HG02884 (cell line): ENCODE results near the gene EFNA5.
"Not testable (repeated sequence)": the region's sequence is repeated elsewhere in the genome, so short reads cannot be mapped to it uniquely, and the experiment has no call there.

Experiments
- ATAC-seq: cut with Tn5 transposase; IDR thresholded peaks from one replicate; pipeline ENCODE4 v1.9.1; 2021; ENCODE audit warnings: mild to moderate bottlenecking, moderate library complexity; ENCODE audit not compliant: unreplicated experiment

Gene EFNA5

GRCh38 chr5:107439832-107440231, 230.9 kb downstream of the EFNA5 start:
- no peak for ATAC-seq

GRCh38 chr5:107437986-107438510, 232.7 kb downstream of the EFNA5 start:
- no peak for ATAC-seq

- no peak for ATAC-seq
These were observed 233.6 kb downstream of the EFNA5 start for GRCh38 chr5:107437154-107437553.

GRCh38 chr5:107436201-107436600, 234.5 kb downstream of the EFNA5 start:
- no peak for ATAC-seq

GRCh38 chr5:107435061-107435460, 235.7 kb downstream of the EFNA5 start:
- ATAC-seq = no peak

GRCh38 chr5:107433646-107434045, 237.1 kb downstream of the EFNA5 start:
- not testable (repeated sequence) for ATAC-seq

GRCh38 chr5:107431998-107432397, 238.7 kb downstream of the EFNA5 start:
- ATAC-seq = no peak

- no peak for ATAC-seq
These were observed 239.2 kb downstream of the EFNA5 start for GRCh38 chr5:107431536-107431935.

- ATAC-seq = no peak
These were observed 240.6 kb downstream of the EFNA5 start for GRCh38 chr5:107430071-107430625.

- ATAC-seq = no peak
These were observed 242.4 kb downstream of the EFNA5 start for GRCh38 chr5:107428303-107428813.

GRCh38 chr5:107426872-107427271, 243.9 kb downstream of the EFNA5 start:
- no peak for ATAC-seq

- no peak for ATAC-seq
These were observed 244.5 kb downstream of the EFNA5 start for GRCh38 chr5:107426209-107426608.

- ATAC-seq = no peak
These were observed 245.2 kb downstream of the EFNA5 start for GRCh38 chr5:107425541-107426031.

GRCh38 chr5:107424491-107424890, 246.2 kb downstream of the EFNA5 start:
- ATAC-seq = no peak

- no peak for ATAC-seq
These were observed 248.2 kb downstream of the EFNA5 start for GRCh38 chr5:107422494-107422893.

- no peak for ATAC-seq
These were observed 251.2 kb downstream of the EFNA5 start for GRCh38 chr5:107419498-107419897.

GRCh38 chr5:107418902-107419301, 251.8 kb downstream of the EFNA5 start:
- no peak for ATAC-seq

- ATAC-seq = no peak
These were observed 252.7 kb downstream of the EFNA5 start for GRCh38 chr5:107418071-107418470.

- no peak for ATAC-seq
These were observed 255.0 kb downstream of the EFNA5 start for GRCh38 chr5:107415762-107416161.

GRCh38 chr5:107414802-107415201, 255.9 kb downstream of the EFNA5 start:
- no peak for ATAC-seq

GRCh38 chr5:107413754-107414153, 257.0 kb downstream of the EFNA5 start:
- no peak for ATAC-seq

- no peak for ATAC-seq
These were observed 262.2 kb downstream of the EFNA5 start for GRCh38 chr5:107408564-107408963.
